HepG2 (cell line): ENCODE data around the gene CCNL1. TPM values are rescaled to one million over a fixed set of nuclear protein-coding genes. Genes with fewer than 3 reads are reported as not detected.

Experiments used
- DMTF1 ChIP-seq: sonication (generic); formaldehyde crosslinking; IDR thresholded peaks from 2 replicates; pipeline ENCODE4 v1.4.0; 2020; ENCODE audit warnings: mild to moderate bottlenecking, missing genetic modification reagents
- ELF3 ChIP-seq: IDR thresholded peaks from 2 replicates; pipeline ENCODE4 v1.6.1; 2016; ENCODE audit warnings: missing genetic modification reagents, missing compliant biosample characterization
- ETS1 ChIP-seq: sonication (generic); formaldehyde crosslinking; IDR thresholded peaks from 2 replicates; pipeline ENCODE4 v1.4.0; 2020; ENCODE audit warnings: missing genetic modification reagents
- MYNN ChIP-seq: sonication (generic); formaldehyde crosslinking; IDR thresholded peaks from 2 replicates; pipeline ENCODE4 v1.4.0; 2020; ENCODE audit warnings: mild to moderate bottlenecking, low read depth, missing genetic modification reagents
- POLR2G ChIP-seq: fragments of 200-400 bp; formaldehyde crosslinking; IDR thresholded peaks from 2 replicates; pipeline ENCODE4 v1.6.1; 2018; ENCODE audit warnings: mild to moderate bottlenecking, low read depth, low read length, moderate library complexity
- REL ChIP-seq: sonication (generic); formaldehyde crosslinking; conservative IDR thresholded peaks from 2 replicates; pipeline ENCODE4 v1.8.0; 2022; ENCODE audit warnings: mild to moderate bottlenecking, missing genetic modification reagents, moderate library complexity
- RXRB ChIP-seq: IDR thresholded peaks from 2 replicates; pipeline ENCODE4 v1.6.1; 2016; ENCODE audit warnings: borderline replicate concordance, missing genetic modification reagents, missing compliant biosample characterization
- SIN3B ChIP-seq: fragments of 150-350 bp; IDR thresholded peaks from 2 replicates; pipeline ENCODE4 v1.6.1; 2014; ENCODE audit warnings: low read length
- SMAD3 ChIP-seq: sonication (generic); formaldehyde crosslinking; IDR thresholded peaks from 2 replicates; pipeline ENCODE4 v1.4.0; 2020; ENCODE audit warnings: missing genetic modification reagents
- SOX13 ChIP-seq, 3 experiments: fragments of 450-650 bp in 1 of 3; sonication (generic) in 1 of 3; formaldehyde crosslinking in 1 of 3; IDR thresholded peaks in 2 of 3; conservative IDR thresholded peaks in 1 of 3; 2 replicates each; pipeline versions ENCODE4 v1.5.0 to v1.6.1; 2016 to 2020; ENCODE audit warnings: antibody characterized with exemption in 1 of 3, mild to moderate bottlenecking in 1 of 3, missing compliant biosample characterization in 1 of 3, missing genetic modification reagents in 1 of 3, moderate library complexity in 1 of 3
- THAP8 ChIP-seq: sonication (generic); formaldehyde crosslinking; IDR thresholded peaks from 2 replicates; pipeline ENCODE4 v1.5.1; 2020; ENCODE audit warnings: missing genetic modification reagents, mild to moderate bottlenecking, borderline replicate concordance
- ZKSCAN5 ChIP-seq: sonication (generic); formaldehyde crosslinking; IDR thresholded peaks from 2 replicates; pipeline ENCODE4 v1.5.1; 2020; ENCODE audit warnings: mild to moderate bottlenecking, missing genetic modification reagents
- ZNF570 ChIP-seq: sonication (generic); formaldehyde crosslinking; IDR thresholded peaks from 2 replicates; pipeline ENCODE4 v1.4.0; 2020; ENCODE audit warnings: mild to moderate bottlenecking, missing genetic modification reagents, borderline replicate concordance
- ZNF572 ChIP-seq: sonication (generic); formaldehyde crosslinking; IDR thresholded peaks from 2 replicates; pipeline ENCODE4 v1.5.1; 2020; ENCODE audit warnings: mild to moderate bottlenecking, missing genetic modification reagents
- ZNF609 ChIP-seq: sonication (generic); formaldehyde crosslinking; IDR thresholded peaks from 2 replicates; pipeline ENCODE4 v1.4.0; 2020; ENCODE audit warnings: mild to moderate bottlenecking, missing genetic modification reagents, borderline replicate concordance
- ZNF615 ChIP-seq: sonication (generic); formaldehyde crosslinking; IDR thresholded peaks from 2 replicates; pipeline ENCODE4 v1.5.0; 2020; ENCODE audit warnings: mild to moderate bottlenecking, missing genetic modification reagents, borderline replicate concordance
- ZNF619 ChIP-seq: sonication (generic); formaldehyde crosslinking; IDR thresholded peaks from 2 replicates; pipeline ENCODE4 v1.4.0; 2020; ENCODE audit warnings: mild to moderate bottlenecking, missing genetic modification reagents
- ZSCAN30 ChIP-seq: sonication (generic); formaldehyde crosslinking; IDR thresholded peaks from 2 replicates; pipeline ENCODE4 v1.5.0; 2020; ENCODE audit warnings: mild to moderate bottlenecking, missing genetic modification reagents
- polyA plus RNA-seq, 8 experiments: library from polyadenylated mRNA; depleted of rRNA in 3 of 8; stranded (reverse) in 7 of 8; unstranded in 1 of 8; fragments of >200 nt; fragmentation: Illumina TruSeq in 4 of 8; extraction: Trizol in 4 of 8; gene quantifications; 2 replicates each; pipeline versions ENCODE4 v1.2.1 to v1.2.3, GENCODE V29; 2011 to 2016; ENCODE audit warnings: low read depth in 4 of 8, missing spikeins in 1 of 8, mixed read lengths in 1 of 8; ENCODE audit not compliant: insufficient read depth in 1 of 8
- total RNA-seq, 5 experiments: library from RNA; depleted of rRNA; stranded (reverse); fragments of >200 nt; fragmentation: Illumina TruSeq; extraction: Trizol; gene quantifications; 2 replicates each; pipeline ENCODE4 v1.2.3, GENCODE V29; 2016; ENCODE audit warnings: low read depth in 1 of 5

CCNL1 gene
- total and polyA plus RNA-seq, 2 of the 13 experiments (the other 11 are each of a cell fraction or from before 2014, with no cell fraction given) = 151 to 303 TPM

- TF ChIP-seq ZNF609 (CRISPR knock-in tag) = peak; percentile 96
- peak; percentile 93; the same call in 1 of the 2 replicates for TF ChIP-seq ELF3
- TF ChIP-seq DMTF1 = 0 out of 2 replicates have a peak, but pooled peaks have one; percentile 89
- peak; percentile 79; the same call in 1 of the 2 replicates for TF ChIP-seq ZNF619 (CRISPR knock-in tag)
- TF ChIP-seq POLR2G = peak; percentile 70
- peak; percentile 81 for TF ChIP-seq SMAD3
- no peak for TF ChIP-seq ZNF570
- TF ChIP-seq SOX13 (IDR thresholded peaks at IDR 0.05) = peak; percentile 73; the same call in 1 of the 2 replicates
- peak in 1 of 2 experiments; percentile 93; a peak in 2 of 4 replicates for TF ChIP-seq SOX13 (CRISPR knock-in tag; conservative IDR thresholded peaks at IDR 0.05 in 1 of 2, IDR thresholded peaks at IDR 0.05 in 1 of 2)
- no peak for TF ChIP-seq ZNF572 (CRISPR knock-in tag)
- TF ChIP-seq ZKSCAN5 (CRISPR knock-in tag) = no peak
- peak; percentile 91; the same call in 1 of the 2 replicates for TF ChIP-seq ZNF615
- TF ChIP-seq ZSCAN30 (CRISPR knock-in tag) = no peak; the same call in 1 of the 2 replicates
- TF ChIP-seq SIN3B = no peak
- TF ChIP-seq RXRB (CRISPR knock-in tag) = peak; percentile 97
- peak; percentile 46; the same call in 1 of the 2 replicates for TF ChIP-seq REL
- peak; percentile 86; the same call in 1 of the 2 replicates for TF ChIP-seq MYNN (CRISPR knock-in tag)
- TF ChIP-seq THAP8 (CRISPR knock-in tag) = no peak; the same call in 1 of the 2 replicates
- peak; percentile 58; the same call in 1 of the 2 replicates for TF ChIP-seq ETS1
Observed at GRCh38 chr3:157120071-157120892, 39.7 kb downstream of the CCNL1 start (continued).
